ENCODE results near the gene CELF4.

Gene CELF4

DNA sequence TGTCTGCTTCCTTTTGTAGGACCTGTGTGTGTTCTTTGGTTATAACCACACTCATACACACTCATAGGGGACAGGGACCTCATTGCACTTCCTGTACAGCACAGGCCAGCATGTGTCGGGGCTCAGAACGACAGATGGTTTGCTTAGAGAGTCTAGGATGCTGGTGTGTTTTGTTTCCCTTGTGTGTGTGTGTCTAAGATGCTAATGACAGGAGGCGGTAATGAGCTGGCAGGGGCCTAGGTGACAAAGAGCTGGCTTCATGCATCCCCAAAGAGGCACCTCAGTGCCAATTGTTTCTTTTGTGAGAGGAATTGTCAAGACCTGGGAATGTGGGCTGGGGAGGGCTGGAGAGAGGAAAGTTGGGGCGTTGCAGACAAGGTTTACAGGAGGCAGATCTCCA is 66.6 kb downstream of the CELF4 start:
- H3K9me3 ChIP-seq: no peaks in the 10 kb centered on the region
- no peak for DNase-seq
- H3K4me3 ChIP-seq (ENCODE audit: low read depth, low read length): no peak overlapping the region
- no peaks in the 10 kb centered on the region for H3K4me1 ChIP-seq
- no peaks in the 10 kb centered on the region for H3K36me3 ChIP-seq
- no peaks in the 10 kb centered on the region for H3K27me3 ChIP-seq
- TF ChIP-seq, protein P1, sequence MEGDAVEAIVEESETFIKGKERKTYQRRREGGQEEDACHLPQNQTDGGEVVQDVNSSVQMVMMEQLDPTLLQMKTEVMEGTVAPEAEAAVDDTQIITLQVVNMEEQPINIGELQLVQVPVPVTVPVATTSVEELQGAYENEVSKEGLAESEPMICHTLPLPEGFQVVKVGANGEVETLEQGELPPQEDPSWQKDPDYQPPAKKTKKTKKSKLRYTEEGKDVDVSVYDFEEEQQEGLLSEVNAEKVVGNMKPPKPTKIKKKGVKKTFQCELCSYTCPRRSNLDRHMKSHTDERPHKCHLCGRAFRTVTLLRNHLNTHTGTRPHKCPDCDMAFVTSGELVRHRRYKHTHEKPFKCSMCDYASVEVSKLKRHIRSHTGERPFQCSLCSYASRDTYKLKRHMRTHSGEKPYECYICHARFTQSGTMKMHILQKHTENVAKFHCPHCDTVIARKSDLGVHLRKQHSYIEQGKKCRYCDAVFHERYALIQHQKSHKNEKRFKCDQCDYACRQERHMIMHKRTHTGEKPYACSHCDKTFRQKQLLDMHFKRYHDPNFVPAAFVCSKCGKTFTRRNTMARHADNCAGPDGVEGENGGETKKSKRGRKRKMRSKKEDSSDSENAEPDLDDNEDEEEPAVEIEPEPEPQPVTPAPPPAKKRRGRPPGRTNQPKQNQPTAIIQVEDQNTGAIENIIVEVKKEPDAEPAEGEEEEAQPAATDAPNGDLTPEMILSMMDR (IDR thresholded peaks at IDR 0.05; ENCODE audit: low read depth, low read length): no peak

DNA sequence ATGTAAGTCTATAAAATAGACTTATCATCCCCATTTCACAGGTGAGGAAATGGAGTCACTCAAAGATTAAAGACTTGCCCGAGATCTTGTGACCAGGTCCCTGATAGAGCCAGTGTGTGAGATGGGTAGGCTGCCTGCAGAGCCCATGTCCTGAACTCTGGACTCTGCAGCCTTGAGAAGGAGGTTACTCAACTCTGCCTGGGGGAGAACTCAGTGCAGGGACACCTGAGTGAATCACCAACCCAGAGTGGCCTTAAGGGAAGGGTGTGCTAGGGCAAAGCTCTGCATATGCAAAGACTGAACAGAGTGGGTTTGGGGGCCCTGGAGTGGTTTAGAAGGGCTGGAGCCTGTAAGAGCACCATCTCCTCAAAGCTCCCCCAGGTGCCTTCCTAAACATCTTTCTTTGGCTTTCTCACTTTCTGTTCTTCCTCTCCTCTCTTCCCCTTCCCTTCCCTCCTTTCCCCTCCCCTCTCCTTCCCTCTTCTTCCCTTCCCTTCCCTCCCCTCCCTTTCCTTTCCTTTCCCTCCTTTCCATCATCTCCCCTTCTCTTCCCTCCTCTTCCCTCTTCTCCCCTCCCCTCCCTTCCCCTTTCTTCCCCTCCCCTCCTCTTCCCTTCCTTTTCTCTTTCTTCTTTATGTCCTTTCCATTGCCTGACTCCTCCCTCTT is 67.6 kb downstream of the CELF4 start:
- H3K4me3 ChIP-seq (ENCODE audit: low read depth, low read length): no peak overlapping the region
- no peaks in the 10 kb centered on the region for H3K4me1 ChIP-seq
- H3K27me3 ChIP-seq: no peaks in the 10 kb centered on the region
- H3K9me3 ChIP-seq: no peaks in the 10 kb centered on the region
- H3K36me3 ChIP-seq: no peaks in the 10 kb centered on the region
- TF ChIP-seq, protein P1 (IDR thresholded peaks at IDR 0.05; ENCODE audit: low read depth, low read length): no peak
- no peak for DNase-seq

DNA sequence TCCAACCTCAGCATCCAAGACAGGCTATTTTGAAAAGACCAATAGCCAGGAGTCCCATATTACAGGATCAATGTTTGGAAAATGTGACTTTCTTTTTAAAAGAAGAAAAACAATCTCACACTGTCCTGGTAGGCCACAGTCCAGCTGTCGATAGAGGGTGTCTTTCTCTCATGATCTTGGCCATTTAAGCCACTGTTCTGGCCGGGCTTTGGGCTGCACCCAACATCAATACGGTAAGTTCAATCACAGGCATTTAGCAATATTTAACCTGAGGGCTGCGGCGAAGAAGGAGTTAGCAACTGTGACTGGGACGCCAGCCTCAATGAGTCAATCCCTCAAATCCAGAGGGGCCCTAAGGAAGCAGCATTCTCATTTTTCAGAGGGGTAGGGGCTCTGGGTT is 69.0 kb downstream of the CELF4 start:
- H3K9me3 ChIP-seq: no peaks in the 10 kb centered on the region
- no peaks in the 10 kb centered on the region for H3K27me3 ChIP-seq
- TF ChIP-seq, protein P1 (IDR thresholded peaks at IDR 0.05; ENCODE audit: low read depth, low read length): no peak
- H3K36me3 ChIP-seq: no peaks in the 10 kb centered on the region
- no peak overlapping the region for H3K4me3 ChIP-seq (ENCODE audit: low read depth, low read length)
- DNase-seq: no peak
- no peaks in the 10 kb centered on the region for H3K4me1 ChIP-seq

DNA sequence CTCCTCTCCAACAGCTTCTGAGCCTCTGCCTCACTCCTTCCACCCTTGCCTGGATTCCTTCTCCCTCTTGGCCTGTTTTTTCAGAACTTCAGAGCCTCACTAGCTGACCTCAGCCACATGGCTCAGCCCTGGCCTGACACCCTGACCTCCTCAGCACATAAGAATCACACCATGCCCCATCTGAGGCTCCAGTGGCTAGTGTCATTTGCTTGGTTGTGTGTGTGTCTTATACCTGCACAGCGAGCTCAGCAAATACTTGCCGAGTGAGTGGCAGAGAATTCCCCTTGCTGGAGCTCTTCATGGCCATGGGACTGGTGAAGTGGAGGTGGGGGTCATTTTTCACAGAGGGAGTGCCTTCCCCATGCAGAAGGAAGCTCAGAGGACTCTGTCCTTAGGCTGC is 70.2 kb downstream of the CELF4 start:
- Histone ChIP-seq H3K36me3 (no peaks in the 10 kb centered on the region), H3K27me3 (no peaks in the 10 kb centered on the region), H3K4me3 (ENCODE audit: low read depth, low read length) (no peak overlapping the region), H3K4me1 (no peaks in the 10 kb centered on the region), H3K9me3 (no peaks in the 10 kb centered on the region)
- DNase-seq: no peak
- TF ChIP-seq, protein P1 (IDR thresholded peaks at IDR 0.05; ENCODE audit: low read depth, low read length): no peak

DNA sequence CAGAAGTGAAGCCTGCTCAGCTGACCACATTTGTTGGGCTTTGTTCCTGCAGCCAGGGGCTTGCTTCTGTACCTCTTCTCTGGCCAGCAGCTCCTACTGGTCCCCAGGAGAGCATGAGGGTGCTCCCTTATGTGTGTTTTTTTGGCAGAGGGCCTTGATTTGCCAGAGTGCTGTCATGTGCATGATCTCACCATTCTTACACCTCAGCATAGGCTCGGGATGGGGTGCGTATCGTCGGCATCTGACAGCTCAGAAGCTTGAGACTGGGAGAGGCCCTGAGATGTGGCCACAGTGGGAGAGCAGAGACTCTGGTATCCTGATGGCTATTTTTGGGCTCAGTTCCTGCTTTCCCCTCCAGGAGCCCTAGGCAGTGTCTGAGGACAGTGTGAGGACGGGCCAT is 71.2 kb downstream of the CELF4 start:
- Histone ChIP-seq H3K4me3 (ENCODE audit: low read depth, low read length) (no peak overlapping the region), H3K4me1 (no peaks in the 10 kb centered on the region), H3K9me3 (no peaks in the 10 kb centered on the region), H3K36me3 (no peaks in the 10 kb centered on the region), H3K27me3 (no peaks in the 10 kb centered on the region)
- no peak for DNase-seq
- TF ChIP-seq, protein P1 (IDR thresholded peaks at IDR 0.05; ENCODE audit: low read depth, low read length): no peak

DNA sequence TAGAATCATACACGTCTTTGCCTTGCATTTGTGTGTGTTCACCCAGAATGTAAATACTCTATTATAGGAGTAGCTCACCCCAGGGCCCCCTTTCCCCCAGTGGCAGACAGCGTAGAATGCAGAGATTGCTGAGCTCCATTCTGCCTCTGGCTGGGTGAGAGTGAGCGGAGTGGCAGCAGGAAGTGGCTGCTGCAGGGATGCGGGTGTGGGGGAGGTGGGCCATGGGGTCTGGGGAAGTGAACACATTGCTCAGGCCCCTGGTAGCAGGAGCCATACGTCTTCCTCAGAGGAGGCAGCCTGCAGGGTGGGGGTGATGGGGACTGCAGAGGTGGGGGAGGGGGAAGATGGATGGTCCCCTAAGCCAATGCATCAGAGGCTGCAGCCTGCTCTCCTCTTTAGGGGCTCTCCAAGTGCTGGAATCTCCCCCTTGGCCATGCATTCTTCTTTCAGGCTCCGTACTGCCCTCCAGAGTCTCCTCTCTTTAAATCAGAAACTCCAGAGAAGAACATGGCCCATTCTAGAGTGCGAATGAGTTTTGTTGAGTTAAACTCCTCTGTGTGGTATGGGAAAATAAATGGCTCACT is 72.2 kb downstream of the CELF4 start:
- no peaks in the 10 kb centered on the region for H3K27me3 ChIP-seq
- no peaks in the 10 kb centered on the region for H3K9me3 ChIP-seq
- DNase-seq: no peak
- H3K4me1 ChIP-seq: no peaks in the 10 kb centered on the region
- no peak overlapping the region for H3K4me3 ChIP-seq (ENCODE audit: low read depth, low read length)
- TF ChIP-seq, protein P1 (IDR thresholded peaks at IDR 0.05; ENCODE audit: low read depth, low read length): no peak
- no peaks in the 10 kb centered on the region for H3K36me3 ChIP-seq
